Caco-2 (cell line): ENCODE results near the gene GRK5. TPM values are rescaled to one million over a fixed set of nuclear protein-coding genes. Genes with fewer than 3 reads are reported as not detected.

ENCODE experiments used
- BruUV-seq: library from RNA; stranded (reverse); fragments of 400-500 nt; replicated peaks from 2 replicates; lab custom pipeline; 2021; lab: Mats Ljungman, UMichigan
- CTCF ChIA-PET: fragments of 300-600 bp; sonication (Branson Sonifier 250); formaldehyde crosslinking; loops from one replicate; lab custom pipeline; 2022; ENCODE audit warnings: antibody characterized with exemption; lab: Charles Lee
- POLR2A ChIA-PET: fragments of 300-600 bp; sonication (Branson Sonifier 250); formaldehyde crosslinking; loops from one replicate; lab custom pipeline; 2022; ENCODE audit warnings: antibody characterized with exemption; lab: Charles Lee
- DNase-seq, 2 experiments: peaks; one replicate each; pipeline versions ENCODE4 v3.0.0 to v3.0.0-alpha.2; 2020 to 2022
- H3K27me3 ChIP-seq: replicated peaks from 2 replicates; pipeline ENCODE4 v1.6.0; 2011; ENCODE audit warnings: low read length; ENCODE audit not compliant: control insufficient read depth, insufficient read depth
- H3K36me3 ChIP-seq: 2 replicates; pipeline ENCODE4 v1.5.1; 2011; ENCODE audit warnings: low read length; ENCODE audit not compliant: control insufficient read depth, insufficient read depth
- H3K4me1 ChIP-seq: fragments of 250-450 bp; sonication (Bioruptor Pico); 2 replicates; pipeline ENCODE4 v1.5.1; 2020; ENCODE audit warnings: mild to moderate bottlenecking
- H3K4me3 ChIP-seq: 2 replicates; pipeline ENCODE4 v1.5.1; 2011; ENCODE audit warnings: low read depth, mild to moderate bottlenecking, control low read depth, low read length
- H3K9me3 ChIP-seq: fragments of 250-450 bp; sonication (Bioruptor Pico); 2 replicates; pipeline ENCODE4 v1.5.1; 2020; ENCODE audit warnings: mild to moderate bottlenecking, moderate library complexity
- H3K27ac Mint-ChIP-seq: one replicate; pipeline ENCODE4 v1.8.0; 2022; ENCODE audit warnings: mixed read lengths; ENCODE audit not compliant: unreplicated experiment
- H3K27me3 Mint-ChIP-seq: one replicate; pipeline ENCODE4 v1.8.0; 2022; ENCODE audit warnings: mixed read lengths; ENCODE audit not compliant: insufficient read depth, unreplicated experiment
- H3K36me3 Mint-ChIP-seq: one replicate; pipeline ENCODE4 v1.8.0; 2022; ENCODE audit warnings: mild to moderate bottlenecking, mixed read lengths; ENCODE audit not compliant: insufficient read depth, unreplicated experiment
- H3K4me1 Mint-ChIP-seq: one replicate; pipeline ENCODE4 v1.8.0; 2022; ENCODE audit warnings: low read depth, mixed read lengths; ENCODE audit not compliant: unreplicated experiment
- H3K4me3 Mint-ChIP-seq: one replicate; pipeline ENCODE4 v1.8.0; 2022; ENCODE audit warnings: mild to moderate bottlenecking, moderate library complexity, mixed read lengths; ENCODE audit not compliant: unreplicated experiment
- H3K9me3 Mint-ChIP-seq: one replicate; pipeline ENCODE4 v1.8.0; 2022; ENCODE audit warnings: mixed read lengths; ENCODE audit not compliant: unreplicated experiment
- intact Hi-C: fragments of 100-400 bp; cut with micrococcal nuclease; formaldehyde crosslinking; loops from one replicate; pipeline ENCODE4 v1.10.0; 2022; ENCODE audit not compliant: unreplicated experiment
- total RNA-seq: library from RNA; stranded (reverse); gene quantifications from 2 replicates; pipeline ENCODE4 v1.2.3, GENCODE V29; 2022
- TF ChIP-seq, protein P1 (sequence below), 2 experiments: fragments of 200-600 bp in 1 of 2; IDR thresholded peaks; 1 replicate in 1 of 2; 2 replicates in 1 of 2; pipeline versions ENCODE4 v1.5.1 to v1.8.0; 2011 to 2022; ENCODE audit warnings: antibody characterized with exemption in 1 of 2, control low read depth in 1 of 2, inconsistent platforms in 1 of 2, low read depth in 1 of 2, low read length in 1 of 2, mild to moderate bottlenecking in 1 of 2, moderate library complexity in 1 of 2; ENCODE audit not compliant: insufficient read depth in 1 of 2, severe bottlenecking in 1 of 2, unreplicated experiment in 1 of 2

Gene GRK5
- total RNA-seq, 1 experiment from 2014 or later, result 7.7 TPM

DNA sequence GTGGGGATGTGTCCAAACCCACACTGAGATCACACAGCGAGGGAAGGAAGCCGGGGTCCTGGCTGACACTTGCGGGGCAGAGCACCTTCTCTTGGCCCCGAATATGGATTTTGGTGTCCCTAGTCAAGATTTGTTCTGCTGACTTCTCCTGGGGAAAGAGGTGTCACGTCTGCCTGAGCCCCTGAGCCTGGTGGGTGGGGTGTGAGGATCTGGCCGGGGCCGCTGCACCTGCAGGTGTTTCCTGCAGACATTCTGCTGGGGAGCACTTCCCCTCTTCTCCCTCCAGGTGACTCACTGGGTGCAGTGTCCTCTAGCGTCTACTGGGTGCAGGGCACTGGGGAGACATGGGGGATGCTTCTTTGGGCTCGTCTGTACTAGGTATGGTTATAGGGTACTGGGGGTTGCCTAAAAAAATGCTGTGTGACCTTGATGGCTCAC, 99.2 kb downstream of the GRK5 start:
- CTCF ChIA-PET, result no interaction called here
- POLR2A ChIA-PET, result no interaction called here
- H3K27ac Mint-ChIP-seq, result no peak overlapping the region
- Histone ChIP-seq H3K4me1 (peaks cover 25% of the 10 kb centered on the region), H3K27me3 (no peaks in the 10 kb centered on the region), H3K9me3 (no peaks in the 10 kb centered on the region), H3K36me3 (no peaks in the 10 kb centered on the region), H3K4me3 (no peak overlapping the region)
- no peaks in the 10 kb centered on the region for H3K36me3 Mint-ChIP-seq
- TF ChIP-seq, protein P1, sequence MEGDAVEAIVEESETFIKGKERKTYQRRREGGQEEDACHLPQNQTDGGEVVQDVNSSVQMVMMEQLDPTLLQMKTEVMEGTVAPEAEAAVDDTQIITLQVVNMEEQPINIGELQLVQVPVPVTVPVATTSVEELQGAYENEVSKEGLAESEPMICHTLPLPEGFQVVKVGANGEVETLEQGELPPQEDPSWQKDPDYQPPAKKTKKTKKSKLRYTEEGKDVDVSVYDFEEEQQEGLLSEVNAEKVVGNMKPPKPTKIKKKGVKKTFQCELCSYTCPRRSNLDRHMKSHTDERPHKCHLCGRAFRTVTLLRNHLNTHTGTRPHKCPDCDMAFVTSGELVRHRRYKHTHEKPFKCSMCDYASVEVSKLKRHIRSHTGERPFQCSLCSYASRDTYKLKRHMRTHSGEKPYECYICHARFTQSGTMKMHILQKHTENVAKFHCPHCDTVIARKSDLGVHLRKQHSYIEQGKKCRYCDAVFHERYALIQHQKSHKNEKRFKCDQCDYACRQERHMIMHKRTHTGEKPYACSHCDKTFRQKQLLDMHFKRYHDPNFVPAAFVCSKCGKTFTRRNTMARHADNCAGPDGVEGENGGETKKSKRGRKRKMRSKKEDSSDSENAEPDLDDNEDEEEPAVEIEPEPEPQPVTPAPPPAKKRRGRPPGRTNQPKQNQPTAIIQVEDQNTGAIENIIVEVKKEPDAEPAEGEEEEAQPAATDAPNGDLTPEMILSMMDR (IDR thresholded peaks at IDR 0.05; ENCODE audit: insufficient read depth in 1 of 2, low read depth in 1 of 2, low read length in 1 of 2, severe bottlenecking in 1 of 2, unreplicated experiment in 1 of 2), result peak in 1 of 2 experiments; percentile 24
- BruUV-seq, result no TSS peak
- H3K4me3 Mint-ChIP-seq, result no peak overlapping the region
- H3K27me3 Mint-ChIP-seq, result no peaks in the 10 kb centered on the region
- H3K4me1 Mint-ChIP-seq, result peaks cover 10% of the 10 kb centered on the region
- DNase-seq, result no peak
- intact Hi-C loops, result no loop called here
- no peaks in the 10 kb centered on the region for H3K9me3 Mint-ChIP-seq

GRCh38 chr10:119306986-119307392, 99.6 kb downstream of the GRK5 start:
- H3K27ac Mint-ChIP-seq, result no peak overlapping the region
- TF ChIP-seq, protein P1 (IDR thresholded peaks at IDR 0.05; ENCODE audit: insufficient read depth in 1 of 2, low read depth in 1 of 2, low read length in 1 of 2, severe bottlenecking in 1 of 2, unreplicated experiment in 1 of 2), result no peak
- H3K4me1 Mint-ChIP-seq, result peaks cover 10% of the 10 kb centered on the region
- H3K9me3 ChIP-seq, result no peaks in the 10 kb centered on the region
- POLR2A ChIA-PET, result no interaction called here
- BruUV-seq, result no TSS peak
- no peaks in the 10 kb centered on the region for H3K9me3 Mint-ChIP-seq
- H3K36me3 ChIP-seq, result no peaks in the 10 kb centered on the region
- intact Hi-C loops, result no loop called here
- DNase-seq, result no peak
- H3K4me3 Mint-ChIP-seq, result no peak overlapping the region
- peaks cover 20% of the 10 kb centered on the region for H3K4me1 ChIP-seq
- H3K36me3 Mint-ChIP-seq, result no peaks in the 10 kb centered on the region
- CTCF ChIA-PET, result no interaction called here
- no peak overlapping the region for H3K4me3 ChIP-seq
- H3K27me3 Mint-ChIP-seq, result no peaks in the 10 kb centered on the region
- H3K27me3 ChIP-seq, result no peaks in the 10 kb centered on the region

DNA sequence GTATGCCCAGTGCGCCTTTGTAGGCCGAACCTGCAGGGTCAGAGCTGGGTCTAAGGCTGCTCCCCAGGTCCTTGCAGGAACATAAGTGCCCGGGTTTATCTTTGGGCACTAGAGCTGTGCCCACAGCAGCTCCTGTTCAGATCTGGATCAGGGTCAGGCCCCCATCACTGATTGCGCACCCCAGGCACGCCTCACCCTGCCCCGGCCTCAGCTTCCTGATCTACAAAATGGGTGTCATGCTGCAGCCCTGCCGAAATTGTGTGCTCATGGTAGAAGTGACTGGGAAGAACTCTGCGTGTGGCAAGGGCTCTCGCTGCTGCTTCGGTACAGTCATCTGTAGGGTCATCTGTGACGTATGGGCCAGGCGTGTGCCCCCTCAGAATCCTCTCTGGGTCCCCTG, 100.7 kb downstream of the GRK5 start:
- H3K4me3 ChIP-seq, result no peak overlapping the region
- CTCF ChIA-PET, result no interaction called here
- H3K4me1 ChIP-seq, result peaks cover 9% of the 10 kb centered on the region
- H3K9me3 Mint-ChIP-seq, result peaks cover 8% of the 10 kb centered on the region
- H3K4me3 Mint-ChIP-seq, result no peak overlapping the region
- no peaks in the 10 kb centered on the region for H3K36me3 Mint-ChIP-seq
- no peaks in the 10 kb centered on the region for H3K36me3 ChIP-seq
- no peak overlapping the region for H3K27ac Mint-ChIP-seq
- no TSS peak for BruUV-seq
- H3K9me3 ChIP-seq, result no peaks in the 10 kb centered on the region
- TF ChIP-seq, protein P1 (IDR thresholded peaks at IDR 0.05; ENCODE audit: insufficient read depth in 1 of 2, low read depth in 1 of 2, low read length in 1 of 2, severe bottlenecking in 1 of 2, unreplicated experiment in 1 of 2), result no peak
- H3K4me1 Mint-ChIP-seq, result peaks cover 4% of the 10 kb centered on the region
- POLR2A ChIA-PET, result no interaction called here
- no peaks in the 10 kb centered on the region for H3K27me3 Mint-ChIP-seq
- DNase-seq, result no peak
- intact Hi-C loops, result no loop called here
- no peaks in the 10 kb centered on the region for H3K27me3 ChIP-seq
